Fibroblast of the conjunctiva (primary cell): Measurements from ENCODE around the gene LRIF1.
"Not testable (repeated sequence)": the region's sequence is repeated elsewhere in the genome, so short reads cannot be mapped to it uniquely, and the experiment has no call there.

Source experiments
- DNase-seq: peaks from one replicate; pipeline ENCODE4 v3.0.0-alpha.2; 2010; ENCODE audit warnings: low read depth

The LRIF1 gene

DNA sequence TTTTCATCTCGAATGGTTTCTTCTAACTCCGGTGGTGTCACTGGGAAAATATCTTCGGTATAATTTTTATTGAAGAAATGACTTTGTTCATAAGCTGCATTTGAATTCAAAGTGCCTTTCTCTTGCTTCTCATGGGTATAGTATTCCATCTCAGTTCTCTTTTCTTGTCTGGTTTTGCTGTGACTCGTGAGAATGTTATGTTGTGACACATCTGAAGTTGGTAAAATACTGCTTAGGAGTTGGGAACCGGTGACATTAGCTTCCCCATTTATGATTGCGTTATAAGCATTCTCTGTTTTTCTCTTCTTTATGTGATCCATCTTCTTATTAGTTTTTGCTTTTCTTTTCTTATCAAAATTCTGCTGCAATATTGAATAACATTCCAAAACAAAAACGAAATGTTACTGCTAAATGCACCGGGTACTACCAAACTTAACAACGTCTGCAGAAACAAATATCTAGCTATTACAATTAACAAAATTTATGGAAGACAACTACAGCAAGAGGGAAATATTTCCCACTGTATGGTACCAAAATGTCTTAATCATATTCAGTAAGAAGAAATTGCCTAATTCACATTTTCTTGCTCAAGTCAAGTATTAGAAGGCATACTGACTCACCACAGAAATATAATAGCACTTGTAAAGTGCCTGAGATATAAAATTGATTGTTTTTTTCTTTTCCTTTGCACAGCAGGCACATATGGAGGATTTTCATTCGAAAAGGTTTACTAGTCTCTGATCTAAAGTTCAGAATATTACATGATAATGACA is 15.5 kb downstream of the LRIF1 start:
- DNase-seq = no peak

DNA sequence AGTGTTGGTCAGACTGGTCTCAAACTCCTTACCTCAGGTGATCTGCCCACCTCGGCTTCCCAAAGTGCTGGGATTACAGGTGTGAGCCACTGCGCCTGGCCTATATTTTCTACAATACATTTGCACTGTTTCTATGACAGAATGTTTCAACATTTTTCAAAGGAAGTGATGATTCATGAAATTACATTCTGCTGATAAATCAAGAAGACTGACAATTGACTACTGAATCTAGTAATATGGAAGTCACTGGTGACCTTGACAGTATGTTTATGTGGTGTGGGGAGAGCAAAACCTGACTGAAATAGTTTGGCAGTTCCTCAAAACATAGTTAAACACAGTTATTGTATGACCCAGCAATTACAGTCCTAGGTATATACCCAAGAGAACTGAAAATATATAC is 18.1 kb downstream of the LRIF1 start:
- DNase-seq = no peak

GRCh38 chr1:110944806-110945205 is 18.9 kb downstream of the LRIF1 start:
- no peak for DNase-seq

- no peak for DNase-seq
These were observed 27.2 kb downstream of the LRIF1 start for GRCh38 chr1:110936567-110936966.

DNA sequence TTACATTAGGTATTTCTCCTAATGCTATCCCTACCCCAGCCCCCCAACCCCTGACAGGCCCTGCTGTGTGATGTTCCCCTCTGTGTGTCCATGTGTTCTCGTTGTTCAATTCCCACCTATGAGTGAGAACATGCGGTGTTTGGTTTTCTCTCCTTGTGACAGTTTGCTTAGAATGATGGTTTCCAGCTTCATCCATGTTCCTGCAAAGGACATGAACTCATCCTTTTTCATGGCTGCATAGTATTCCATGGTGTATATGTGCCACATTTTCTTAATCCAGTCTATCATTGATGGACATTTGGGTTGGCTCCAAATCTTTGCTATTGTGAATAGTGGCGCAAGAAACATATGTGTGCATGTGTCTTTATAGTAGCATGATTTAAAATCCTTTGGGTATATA is 32.6 kb downstream of the LRIF1 start:
- not testable (repeated sequence) for DNase-seq

- no peak for DNase-seq
These were observed 34.8 kb downstream of the LRIF1 start for GRCh38 chr1:110928904-110929303.

- no peak for DNase-seq
These were observed 35.5 kb downstream of the LRIF1 start for GRCh38 chr1:110928191-110928590.

DNA sequence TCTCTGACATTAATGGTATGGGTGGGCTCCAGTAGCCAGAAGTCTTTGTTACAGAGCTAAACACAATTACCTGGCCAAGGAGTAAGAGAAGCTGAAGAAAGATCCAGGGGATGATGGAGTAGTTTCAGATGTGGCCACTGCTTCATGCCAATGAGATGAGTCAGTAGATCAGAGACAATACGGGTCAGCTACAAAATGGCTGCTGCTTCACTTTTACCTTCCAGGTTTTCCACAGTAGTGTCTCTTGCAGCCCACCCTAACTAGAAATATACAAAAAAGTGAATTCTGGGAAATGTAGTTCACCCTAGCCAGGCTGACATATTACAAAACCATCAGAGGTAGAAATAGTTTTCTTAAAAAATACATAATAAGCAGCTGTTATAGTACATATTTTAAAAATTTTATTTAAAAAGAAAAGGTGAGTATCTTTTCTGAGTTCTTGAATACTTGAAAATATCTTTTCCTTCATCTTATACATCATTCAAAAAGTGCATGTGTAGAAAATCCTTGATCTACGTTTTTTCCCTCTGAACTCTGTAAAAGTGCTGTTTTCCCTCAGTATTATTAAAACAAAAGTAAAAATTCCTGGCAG is 36.1 kb downstream of the LRIF1 start:
- DNase-seq = no peak

GRCh38 chr1:110921953-110922352 is 41.8 kb downstream of the LRIF1 start:
- no peak for DNase-seq

DNA sequence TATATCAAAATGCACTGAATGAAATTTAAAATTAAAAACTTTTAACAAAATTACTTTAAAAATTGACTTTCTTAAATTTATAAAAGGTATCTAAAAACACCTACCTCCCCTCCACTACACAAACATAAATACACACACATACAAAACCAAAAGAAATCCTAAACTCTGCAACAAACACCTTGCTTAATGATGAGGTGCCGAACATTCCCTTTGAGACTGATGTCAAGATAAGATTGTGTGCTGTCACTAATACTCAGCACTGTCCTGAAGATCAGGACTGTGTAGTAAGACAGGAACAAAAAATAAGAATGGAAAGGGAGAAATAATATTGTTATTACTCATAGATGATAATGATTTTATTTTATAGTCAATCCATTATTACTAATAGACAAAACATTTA is 45.7 kb downstream of the LRIF1 start:
- no peak for DNase-seq

- no peak for DNase-seq
These were observed 46.9 kb downstream of the LRIF1 start for GRCh38 chr1:110916669-110917306.

DNA sequence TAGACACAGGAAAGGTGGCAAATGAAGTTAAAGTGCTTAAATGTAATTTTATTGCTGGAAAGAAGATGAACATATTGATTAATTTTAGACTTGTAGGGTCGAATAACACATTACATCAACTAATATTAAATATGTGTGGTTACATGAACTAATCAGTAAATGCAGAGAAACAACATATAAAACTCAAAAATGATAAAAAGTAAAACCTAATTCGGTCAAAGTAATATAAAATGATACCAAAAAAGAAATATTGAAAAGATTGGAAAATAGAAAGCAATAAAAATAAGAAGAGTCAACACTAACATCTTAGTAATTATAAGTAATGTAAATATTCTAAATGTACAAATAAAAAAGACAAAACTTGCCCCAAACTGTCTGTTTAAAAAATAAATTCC is 47.5 kb downstream of the LRIF1 start:
- no peak for DNase-seq

GRCh38 chr1:110915804-110916203 is 47.9 kb downstream of the LRIF1 start:
- no peak for DNase-seq

DNA sequence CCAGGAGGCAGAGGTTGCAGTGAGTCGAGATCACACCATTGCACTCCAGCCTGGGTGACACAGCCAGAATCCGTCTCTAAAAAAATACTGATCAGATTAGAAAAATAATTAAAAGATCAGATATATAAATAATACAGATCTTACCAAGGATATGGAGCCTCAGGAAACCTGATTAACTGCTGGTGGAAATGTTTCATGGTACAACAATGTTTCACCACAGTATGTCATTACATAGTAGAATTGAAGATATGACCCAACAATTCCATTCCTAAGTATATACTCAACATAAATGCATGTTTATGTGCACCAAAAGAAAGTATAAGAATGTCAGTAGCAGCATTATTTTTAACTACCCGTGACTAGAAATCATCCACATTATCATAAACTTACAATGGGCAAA is 49.0 kb downstream of the LRIF1 start:
- DNase-seq = no peak

DNA sequence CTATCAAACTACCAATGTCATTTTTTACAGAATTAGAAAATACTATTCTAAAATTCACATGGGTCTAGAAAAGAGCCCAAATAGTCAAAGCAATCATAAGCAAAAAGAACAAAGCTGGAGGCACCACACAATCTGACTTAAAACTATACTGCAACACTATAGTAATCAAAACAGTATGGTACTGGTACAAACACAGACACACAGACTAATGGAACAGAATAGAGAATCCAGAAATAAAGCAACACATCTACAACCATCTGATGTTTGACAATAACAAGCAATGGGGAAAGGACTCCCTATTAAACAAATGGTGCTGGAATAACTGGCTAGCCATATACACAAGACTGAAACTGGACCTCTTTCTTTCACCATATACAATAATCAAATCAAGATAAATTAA is 50.9 kb downstream of the LRIF1 start:
- DNase-seq = no peak

- DNase-seq = no peak
These were observed 59.7 kb downstream of the LRIF1 start for GRCh38 chr1:110903853-110904500.

GRCh38 chr1:110902820-110903463 is 60.8 kb downstream of the LRIF1 start:
- DNase-seq = no peak

DNA sequence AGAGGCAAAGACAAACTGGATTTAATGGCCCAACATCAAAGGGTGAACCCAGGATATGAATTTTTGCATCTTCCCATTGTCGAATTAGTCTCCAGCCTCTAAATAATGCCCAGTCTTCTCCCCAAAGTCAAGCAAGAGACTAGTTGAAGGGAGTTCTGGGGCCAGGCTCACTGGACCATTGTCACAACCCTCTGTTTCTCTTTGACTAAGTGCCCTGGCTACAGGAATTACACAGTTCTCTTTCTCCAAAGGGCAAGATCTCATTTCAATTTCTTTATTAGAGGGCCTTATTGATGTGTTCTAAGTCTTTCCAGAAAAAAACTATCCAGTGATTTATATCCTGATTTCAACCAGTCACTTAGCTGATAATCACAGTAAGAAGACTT is 64.3 kb downstream of the LRIF1 start:
- no peak for DNase-seq

DNA sequence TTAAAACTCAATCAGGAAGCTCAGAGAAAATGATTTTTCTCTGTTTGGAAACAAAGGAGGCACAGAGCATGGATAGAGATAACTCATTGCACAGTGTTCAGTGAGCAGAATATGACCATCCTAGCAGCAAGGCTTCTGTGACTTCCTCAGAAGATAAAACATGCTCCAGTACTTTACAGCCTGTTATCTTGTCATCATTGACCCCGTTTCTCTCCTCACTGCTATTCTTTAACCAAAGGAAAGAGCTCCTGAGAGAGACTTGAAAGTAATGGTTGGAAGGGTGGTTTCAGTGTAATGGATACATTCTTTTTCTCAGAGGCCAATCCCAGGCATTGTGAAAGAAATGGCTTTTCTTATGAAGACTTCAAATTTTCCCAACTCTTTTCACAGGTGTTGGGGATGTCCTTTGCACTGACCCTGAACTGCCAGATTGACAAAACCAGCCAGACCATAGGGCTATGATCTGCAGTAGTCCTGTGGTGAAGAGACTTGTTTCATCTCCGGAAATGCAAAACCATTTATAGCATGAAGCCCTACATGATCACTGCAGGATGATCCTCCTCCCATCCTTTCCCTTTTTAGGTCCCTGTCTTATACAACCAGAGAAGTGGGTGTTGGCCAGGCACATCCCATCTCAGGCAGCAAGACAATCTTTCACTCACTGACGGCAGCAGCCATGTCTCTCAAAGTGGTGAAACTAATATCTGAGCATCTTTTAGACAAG is 64.8 kb downstream of the LRIF1 start:
- no peak for DNase-seq

DNA sequence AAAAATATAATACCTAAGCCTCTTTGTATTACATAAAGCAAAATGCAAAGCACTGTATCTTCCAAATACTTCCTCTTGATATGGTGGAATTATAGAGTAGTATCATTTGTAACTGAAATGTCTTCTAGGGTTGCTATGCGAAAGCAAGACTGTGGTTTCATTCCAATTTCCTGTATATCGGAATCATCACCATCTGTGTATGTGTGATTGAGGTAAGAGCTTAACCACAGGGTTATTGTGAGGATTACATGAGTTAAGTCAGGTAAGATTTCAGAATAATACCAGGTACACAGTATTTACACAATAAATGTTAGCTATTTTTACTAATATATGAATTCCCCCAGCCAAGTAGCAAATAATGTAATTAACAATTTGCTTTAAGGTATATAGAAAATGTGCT is 66.0 kb downstream of the LRIF1 start:
- no peak for DNase-seq
